ENCODE data around the gene ATG9B. TPM values are rescaled to one million over a fixed set of nuclear protein-coding genes. Genes with fewer than 3 reads are reported as not detected.

The ATG9B gene
- total RNA-seq, 1 donor from 2014 or later: 11.8 TPM

DNA sequence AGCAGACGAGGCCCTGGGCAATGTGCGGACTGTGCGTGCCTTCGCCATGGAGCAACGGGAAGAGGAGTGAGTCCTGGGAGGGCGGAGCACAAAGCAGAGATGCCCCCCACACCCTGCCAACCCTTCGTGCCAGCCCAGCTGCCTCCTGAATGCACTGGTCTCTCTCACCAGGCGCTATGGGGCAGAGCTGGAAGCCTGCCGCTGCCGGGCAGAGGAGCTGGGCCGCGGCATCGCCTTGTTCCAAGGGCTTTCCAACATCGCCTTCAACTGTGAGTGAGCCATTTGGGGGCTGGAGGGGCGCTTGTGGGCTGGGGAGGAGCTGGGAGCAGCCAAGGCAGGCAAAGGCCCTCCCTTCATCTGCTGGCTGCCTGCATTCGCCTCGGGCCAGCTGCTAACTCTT is 11.6 kb upstream of the ATG9B start:
- H3K27me3 Mint-ChIP-seq (ENCODE audit: low read depth): no peaks in the 10 kb centered on the region
- TF ChIP-seq, protein P1, sequence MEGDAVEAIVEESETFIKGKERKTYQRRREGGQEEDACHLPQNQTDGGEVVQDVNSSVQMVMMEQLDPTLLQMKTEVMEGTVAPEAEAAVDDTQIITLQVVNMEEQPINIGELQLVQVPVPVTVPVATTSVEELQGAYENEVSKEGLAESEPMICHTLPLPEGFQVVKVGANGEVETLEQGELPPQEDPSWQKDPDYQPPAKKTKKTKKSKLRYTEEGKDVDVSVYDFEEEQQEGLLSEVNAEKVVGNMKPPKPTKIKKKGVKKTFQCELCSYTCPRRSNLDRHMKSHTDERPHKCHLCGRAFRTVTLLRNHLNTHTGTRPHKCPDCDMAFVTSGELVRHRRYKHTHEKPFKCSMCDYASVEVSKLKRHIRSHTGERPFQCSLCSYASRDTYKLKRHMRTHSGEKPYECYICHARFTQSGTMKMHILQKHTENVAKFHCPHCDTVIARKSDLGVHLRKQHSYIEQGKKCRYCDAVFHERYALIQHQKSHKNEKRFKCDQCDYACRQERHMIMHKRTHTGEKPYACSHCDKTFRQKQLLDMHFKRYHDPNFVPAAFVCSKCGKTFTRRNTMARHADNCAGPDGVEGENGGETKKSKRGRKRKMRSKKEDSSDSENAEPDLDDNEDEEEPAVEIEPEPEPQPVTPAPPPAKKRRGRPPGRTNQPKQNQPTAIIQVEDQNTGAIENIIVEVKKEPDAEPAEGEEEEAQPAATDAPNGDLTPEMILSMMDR (IDR thresholded peaks at IDR 0.05; ENCODE audit: unreplicated experiment): no peak
- no peak overlapping the region for H3K4me3 Mint-ChIP-seq
- H3K36me3 Mint-ChIP-seq: peaks cover 5% of the 10 kb centered on the region
- no peaks in the 10 kb centered on the region for H3K9me3 Mint-ChIP-seq
- no peak for DNase-seq (ENCODE audit: low spot score in 2 of 2, unreplicated experiment in 2 of 2)
- H3K27ac Mint-ChIP-seq: no peak overlapping the region
- peaks cover 17% of the 10 kb centered on the region for H3K4me1 Mint-ChIP-seq

GRCh38 chr7:151035026-151035717 is 10.9 kb upstream of the ATG9B start:
- no peak overlapping the region for H3K27ac Mint-ChIP-seq
- no peak for DNase-seq (ENCODE audit: low spot score in 2 of 2, unreplicated experiment in 2 of 2)
- H3K4me3 Mint-ChIP-seq: no peak overlapping the region
- no peaks in the 10 kb centered on the region for H3K27me3 Mint-ChIP-seq (ENCODE audit: low read depth)
- H3K4me1 Mint-ChIP-seq: peaks cover 16% of the 10 kb centered on the region
- H3K36me3 Mint-ChIP-seq: peaks cover 5% of the 10 kb centered on the region
- no peaks in the 10 kb centered on the region for H3K9me3 Mint-ChIP-seq
- TF ChIP-seq, protein P1 (IDR thresholded peaks at IDR 0.05; ENCODE audit: unreplicated experiment): no peak

DNA sequence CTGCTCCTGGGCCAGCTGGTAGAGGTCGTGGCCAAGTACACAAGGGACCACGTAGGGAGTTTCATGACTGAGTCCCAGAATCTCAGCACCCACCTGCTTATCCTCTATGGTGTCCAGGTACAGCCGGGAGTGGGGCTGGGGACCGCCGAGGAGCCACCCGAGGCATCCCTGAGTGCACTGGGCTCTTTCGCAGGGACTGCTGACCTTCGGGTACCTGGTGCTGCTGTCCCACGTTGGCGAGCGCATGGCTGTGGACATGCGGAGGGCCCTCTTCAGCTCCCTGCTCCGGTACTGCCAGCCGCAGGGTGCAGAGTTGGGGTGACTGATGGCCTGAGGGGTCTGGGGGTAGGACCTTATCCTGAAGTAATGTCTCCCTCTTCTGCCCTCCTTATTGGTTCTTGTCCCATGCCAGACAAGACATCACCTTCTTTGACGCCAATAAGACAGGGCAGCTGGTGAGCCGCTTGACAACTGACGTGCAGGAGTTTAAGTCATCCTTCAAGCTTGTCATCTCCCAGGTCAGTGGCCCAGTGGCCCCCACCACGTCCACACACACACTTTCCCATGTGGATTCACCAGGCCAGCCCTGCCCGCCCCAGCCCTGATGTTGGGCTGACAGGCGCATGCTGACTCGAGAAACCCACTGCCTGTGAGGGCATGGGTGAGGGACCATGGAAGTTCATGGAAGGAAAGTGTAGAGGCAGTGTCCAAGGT is 10.2 kb upstream of the ATG9B start:
- Mint-ChIP-seq H3K27ac (no peak overlapping the region), H3K27me3 (ENCODE audit: low read depth) (no peaks in the 10 kb centered on the region), H3K9me3 (no peaks in the 10 kb centered on the region), H3K36me3 (peaks cover 7% of the 10 kb centered on the region), H3K4me1 (peaks cover 12% of the 10 kb centered on the region), H3K4me3 (no peak overlapping the region)
- TF ChIP-seq, protein P1 (IDR thresholded peaks at IDR 0.05; ENCODE audit: unreplicated experiment): no peak
- no peak for DNase-seq (ENCODE audit: low spot score in 2 of 2, unreplicated experiment in 2 of 2)

- no peaks in the 10 kb centered on the region for H3K27me3 Mint-ChIP-seq (ENCODE audit: low read depth)
- TF ChIP-seq, protein P1 (IDR thresholded peaks at IDR 0.05; ENCODE audit: unreplicated experiment): no peak
- peaks cover 10% of the 10 kb centered on the region for H3K4me1 Mint-ChIP-seq
- DNase-seq (ENCODE audit: low spot score in 2 of 2, unreplicated experiment in 2 of 2): no peak
- no peak overlapping the region for H3K27ac Mint-ChIP-seq
- peaks cover 7% of the 10 kb centered on the region for H3K36me3 Mint-ChIP-seq
- H3K4me3 Mint-ChIP-seq: no peak overlapping the region
- no peaks in the 10 kb centered on the region for H3K9me3 Mint-ChIP-seq
Measured at GRCh38 chr7:151033864-151034249, 9.6 kb upstream of the ATG9B start.

DNA sequence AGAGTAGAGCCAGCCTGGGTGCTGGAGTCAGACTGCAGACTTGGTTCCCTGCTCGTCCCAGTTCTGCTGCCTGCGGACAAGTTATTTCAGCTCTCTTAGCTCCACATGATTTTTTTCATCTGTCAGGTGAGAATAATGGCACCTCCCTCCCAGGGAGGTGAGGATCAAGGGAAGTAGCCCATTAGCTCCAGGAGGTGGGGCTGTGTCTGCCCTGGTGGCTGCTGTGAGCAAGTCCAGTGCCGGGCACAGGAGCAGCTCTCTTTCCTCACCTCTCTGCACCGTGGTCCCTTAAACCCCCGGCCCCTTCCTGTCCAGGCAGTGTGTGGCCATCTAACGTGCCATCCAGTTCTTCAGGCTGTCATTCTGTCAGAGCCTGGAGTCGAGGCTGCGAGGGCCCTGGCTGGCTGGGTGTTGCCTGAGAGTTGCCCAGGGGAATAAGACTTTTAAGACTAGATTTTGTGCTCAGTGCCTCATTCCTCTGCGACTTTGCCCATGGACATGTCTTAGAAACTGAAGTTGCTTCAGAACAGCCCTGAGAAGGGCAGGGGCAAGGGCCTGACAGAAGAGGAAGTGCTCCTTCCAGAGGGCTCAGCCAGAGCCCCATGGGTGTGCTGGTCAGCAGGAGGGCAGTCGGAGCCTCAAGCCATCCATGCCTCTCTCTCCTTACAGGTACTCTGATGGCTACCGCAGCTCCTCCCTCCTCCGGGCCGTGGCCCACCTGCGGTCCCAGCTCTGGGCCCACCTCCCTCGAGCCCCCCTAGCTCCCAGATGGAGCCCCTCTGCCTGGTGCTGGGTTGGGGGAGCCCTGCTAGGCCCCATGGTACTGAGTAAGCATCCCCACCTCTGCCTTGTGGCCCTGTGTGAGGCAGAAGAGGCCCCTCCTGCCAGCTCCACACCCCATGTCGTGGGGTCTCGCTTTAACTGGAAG is 8.9 kb upstream of the ATG9B start:
- no peak overlapping the region for H3K27ac Mint-ChIP-seq
- TF ChIP-seq, protein P1 (IDR thresholded peaks at IDR 0.05; ENCODE audit: unreplicated experiment): no peak
- H3K9me3 Mint-ChIP-seq: no peaks in the 10 kb centered on the region
- no peak for DNase-seq (ENCODE audit: low spot score in 2 of 2, unreplicated experiment in 2 of 2)
- H3K27me3 Mint-ChIP-seq (ENCODE audit: low read depth): no peaks in the 10 kb centered on the region
- H3K4me1 Mint-ChIP-seq: peaks cover 10% of the 10 kb centered on the region
- H3K36me3 Mint-ChIP-seq: peaks cover 7% of the 10 kb centered on the region
- no peak overlapping the region for H3K4me3 Mint-ChIP-seq

Data from mesothelial cell of epicardium (in vitro differentiated cells).